Measurements from ENCODE around the gene LCP1. TPM values are rescaled to one million over a fixed set of nuclear protein-coding genes. Genes with fewer than 3 reads are reported as not detected.

The LCP1 gene
- total and polyA plus RNA-seq, 8 donors, result 13.5 to 401 (median 20.4) TPM

- Histone ChIP-seq H3K4me1 (no peaks in the 10 kb centered on the region), H3K27me3 (no peaks in the 10 kb centered on the region), H3K27ac (no peak overlapping the region), H3K36me3 (peaks cover 0 to 100% of the 10 kb centered on the region in 2 donors), H3K9me3 (no peaks in the 10 kb centered on the region), H3K4me3 (no peak overlapping the region)
- DNase-seq (no peak), ATAC-seq (no peak)
- intact Hi-C loops (cut with DNase I), result no loop called here
- no peak for TF ChIP-seq CTCF (IDR thresholded peaks at IDR 0.05)
Observed at GRCh38 chr13:46152627-46153328, 29.2 kb downstream of the LCP1 start.

DNA sequence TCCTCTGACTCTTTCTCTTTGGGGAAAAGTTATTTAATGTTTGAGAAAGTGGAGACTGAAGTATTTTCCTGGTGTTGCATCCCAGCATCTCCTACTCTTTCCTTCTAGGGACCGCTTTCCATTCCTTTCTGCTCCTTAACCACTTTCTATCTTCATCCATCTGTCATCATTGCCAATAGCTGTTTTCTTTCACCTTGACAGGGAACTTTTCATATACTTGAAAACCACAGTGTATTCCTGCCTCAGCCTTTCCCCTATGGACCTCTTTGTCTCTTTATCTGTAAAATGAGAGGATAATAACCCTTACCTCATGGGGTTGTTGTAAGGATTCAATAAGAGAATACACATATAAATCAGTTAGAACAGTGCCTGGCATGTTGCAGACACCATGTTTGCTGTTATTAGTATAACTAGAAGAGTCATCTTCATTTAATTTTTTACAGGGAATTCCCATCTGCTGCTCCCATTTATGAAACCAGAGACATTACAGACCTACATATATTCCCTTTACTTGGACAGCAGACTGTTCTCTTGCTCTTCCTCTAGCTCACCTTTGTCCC lies 31.8 kb downstream of the LCP1 start:
- no peak for ATAC-seq
- peaks cover 0 to 98% of the 10 kb centered on the region in 2 donors for H3K36me3 ChIP-seq
- no peaks in the 10 kb centered on the region for H3K27me3 ChIP-seq
- no peak overlapping the region for H3K4me3 ChIP-seq
- DNase-seq, result no peak
- H3K27ac ChIP-seq, result no peak overlapping the region
- no peak for TF ChIP-seq CTCF (IDR thresholded peaks at IDR 0.05)
- no peaks in the 10 kb centered on the region for H3K4me1 ChIP-seq
- intact Hi-C loops (cut with DNase I), result no loop called here
- no peaks in the 10 kb centered on the region for H3K9me3 ChIP-seq

GRCh38 chr13:46149272-46150133 lies 32.5 kb downstream of the LCP1 start:
- Histone ChIP-seq H3K27me3 (no peaks in the 10 kb centered on the region), H3K36me3 (peaks cover 0 to 98% of the 10 kb centered on the region in 2 donors), H3K4me3 (no peak overlapping the region), H3K4me1 (no peaks in the 10 kb centered on the region), H3K27ac (no peak overlapping the region), H3K9me3 (no peaks in the 10 kb centered on the region)
- no peak for TF ChIP-seq CTCF (IDR thresholded peaks at IDR 0.05)
- DNase-seq (no peak), ATAC-seq (no peak)
- intact Hi-C loops (cut with DNase I), result no loop called here

DNA sequence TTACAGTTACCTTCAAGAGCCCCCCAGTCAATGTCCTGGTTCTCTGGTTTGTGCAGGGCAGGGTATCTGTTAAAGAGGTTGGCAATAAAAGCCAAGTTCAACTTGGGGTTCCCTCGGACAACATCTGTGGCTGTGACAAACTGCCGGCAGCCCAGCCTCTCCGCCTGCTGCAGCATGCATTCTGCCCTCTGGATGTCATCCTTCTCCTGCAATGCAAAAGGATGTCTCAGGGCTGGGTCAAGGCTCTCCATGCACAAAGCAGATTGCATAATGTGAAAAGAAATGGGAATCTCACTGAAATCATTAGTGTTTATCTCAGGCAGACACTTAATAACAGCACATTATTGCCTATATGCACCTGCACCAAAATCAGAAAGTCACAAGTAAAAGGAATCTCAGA lies 35.1 kb downstream of the LCP1 start:
- Histone ChIP-seq H3K27ac (no peak overlapping the region), H3K4me1 (no peaks in the 10 kb centered on the region), H3K27me3 (no peaks in the 10 kb centered on the region), H3K9me3 (no peaks in the 10 kb centered on the region), H3K4me3 (no peak overlapping the region), H3K36me3 (peaks cover 0 to 98% of the 10 kb centered on the region in 2 donors)
- intact Hi-C loops (cut with DNase I), result no loop called here
- ATAC-seq (no peak), DNase-seq (peak in 1 of 4 donors; percentile 45)
- no peak for TF ChIP-seq CTCF (IDR thresholded peaks at IDR 0.05)

GRCh38 chr13:46145950-46146349 lies 36.0 kb downstream of the LCP1 start:
- no peak for ATAC-seq

More at GRCh38 chr13:46145950-46146349, 36.0 kb downstream of the LCP1 start:
- no peaks in the 10 kb centered on the region for H3K27me3 ChIP-seq
- intact Hi-C loops (cut with DNase I), result no loop called here
- no peaks in the 10 kb centered on the region for H3K9me3 ChIP-seq
- H3K4me3 ChIP-seq, result no peak overlapping the region
- TF ChIP-seq CTCF (IDR thresholded peaks at IDR 0.05), result no peak
- no peak overlapping the region for H3K27ac ChIP-seq
- peaks cover 0 to 98% of the 10 kb centered on the region in 2 donors for H3K36me3 ChIP-seq
- no peak for DNase-seq
- H3K4me1 ChIP-seq, result no peaks in the 10 kb centered on the region

Measured in left lung (tissue), 10 donors.